HepG2 (cell line): ENCODE results near the gene SNU13. TPM values are rescaled to one million over a fixed set of nuclear protein-coding genes. Genes with fewer than 3 reads are reported as not detected.

Experiments used
- CHD4 ChIP-seq: fragments of 200-600 bp; sonication (generic); IDR thresholded peaks from 2 replicates; pipeline ENCODE4 v1.7.0; 2017; ENCODE audit warnings: mild to moderate bottlenecking, low read length, borderline replicate concordance
- ETS1 ChIP-seq: sonication (generic); formaldehyde crosslinking; IDR thresholded peaks from 2 replicates; pipeline ENCODE4 v1.4.0; 2020; ENCODE audit warnings: missing genetic modification reagents
- FOXM1 ChIP-seq: sonication (generic); formaldehyde crosslinking; IDR thresholded peaks from 2 replicates; pipeline ENCODE4 v1.5.0; 2020; ENCODE audit warnings: missing genetic modification reagents
- GTF3A ChIP-seq: sonication (generic); formaldehyde crosslinking; conservative IDR thresholded peaks from 2 replicates; pipeline ENCODE4 v1.4.0; 2020; ENCODE audit warnings: mild to moderate bottlenecking, missing genetic modification reagents
- HNRNPH1 ChIP-seq: fragments of 200-400 bp; formaldehyde crosslinking; optimal IDR thresholded peaks from 2 replicates; pipeline ENCODE3; 2017; ENCODE audit warnings: mild to moderate bottlenecking, low read depth, low read length
- MEIS1 ChIP-seq: sonication (generic); formaldehyde crosslinking; IDR thresholded peaks from 2 replicates; pipeline ENCODE4 v1.9.0; 2021; ENCODE audit warnings: mild to moderate bottlenecking, missing genetic modification reagents, moderate library complexity, borderline replicate concordance
- MLX ChIP-seq: IDR thresholded peaks from 2 replicates; pipeline ENCODE4 v1.6.1; 2016
- MXD1 ChIP-seq: sonication (generic); formaldehyde crosslinking; IDR thresholded peaks from 2 replicates; pipeline ENCODE4 v1.4.0; 2020; ENCODE audit warnings: mild to moderate bottlenecking, missing genetic modification reagents
- NCOR1 ChIP-seq: fragments of 200-600 bp; sonication (generic); IDR thresholded peaks from 2 replicates; pipeline ENCODE4 v1.7.0; 2017; ENCODE audit warnings: antibody characterized with exemption, low read length, borderline replicate concordance
- PAWR ChIP-seq: sonication (generic); formaldehyde crosslinking; IDR thresholded peaks from 2 replicates; pipeline ENCODE4 v1.4.0; 2020; ENCODE audit warnings: missing genetic modification reagents, mild to moderate bottlenecking, borderline replicate concordance
- POLR2G ChIP-seq: fragments of 200-400 bp; formaldehyde crosslinking; IDR thresholded peaks from 2 replicates; pipeline ENCODE4 v1.6.1; 2018; ENCODE audit warnings: mild to moderate bottlenecking, low read depth, low read length, moderate library complexity
- SP140L ChIP-seq: sonication (generic); formaldehyde crosslinking; IDR thresholded peaks from 2 replicates; pipeline ENCODE4 v1.4.0; 2020; ENCODE audit warnings: missing genetic modification reagents, borderline replicate concordance
- SP4 ChIP-seq: sonication (generic); formaldehyde crosslinking; IDR thresholded peaks from 2 replicates; pipeline ENCODE4 v1.8.1; 2023; ENCODE audit warnings: mild to moderate bottlenecking, missing genetic modification reagents
- YEATS4 ChIP-seq: sonication (generic); formaldehyde crosslinking; IDR thresholded peaks from 2 replicates; pipeline ENCODE4 v1.4.0; 2020; ENCODE audit warnings: missing genetic modification reagents, borderline replicate concordance
- ZFAT ChIP-seq: sonication (generic); formaldehyde crosslinking; conservative IDR thresholded peaks from 2 replicates; pipeline ENCODE4 v1.8.1; 2023; ENCODE audit warnings: missing genetic modification reagents, inconsistent platforms
- ZFP82 ChIP-seq: sonication (generic); formaldehyde crosslinking; IDR thresholded peaks from 2 replicates; pipeline ENCODE4 v1.5.1; 2020; ENCODE audit warnings: mild to moderate bottlenecking, missing genetic modification reagents, borderline replicate concordance
- ZNF343 ChIP-seq: sonication (generic); formaldehyde crosslinking; IDR thresholded peaks from 2 replicates; pipeline ENCODE4 v1.4.0; 2020; ENCODE audit warnings: mild to moderate bottlenecking, missing genetic modification reagents
- ZNF44 ChIP-seq: sonication (generic); formaldehyde crosslinking; IDR thresholded peaks from 2 replicates; pipeline ENCODE4 v1.5.1; 2020; ENCODE audit warnings: mild to moderate bottlenecking, missing genetic modification reagents
- ZNF468 ChIP-seq: sonication (generic); formaldehyde crosslinking; IDR thresholded peaks from 2 replicates; pipeline ENCODE4 v1.8.0; 2022; ENCODE audit warnings: mild to moderate bottlenecking, moderate library complexity, missing genetic modification reagents
- polyA plus RNA-seq, 8 experiments: library from polyadenylated mRNA; depleted of rRNA in 3 of 8; stranded (reverse) in 7 of 8; unstranded in 1 of 8; fragments of >200 nt; fragmentation: Illumina TruSeq in 4 of 8; extraction: Trizol in 4 of 8; gene quantifications; 2 replicates each; pipeline versions ENCODE4 v1.2.1 to v1.2.3, GENCODE V29; 2011 to 2016; ENCODE audit warnings: low read depth in 4 of 8, missing spikeins in 1 of 8, mixed read lengths in 1 of 8; ENCODE audit not compliant: insufficient read depth in 1 of 8
- total RNA-seq, 5 experiments: library from RNA; depleted of rRNA; stranded (reverse); fragments of >200 nt; fragmentation: Illumina TruSeq; extraction: Trizol; gene quantifications; 2 replicates each; pipeline ENCODE4 v1.2.3, GENCODE V29; 2016; ENCODE audit warnings: low read depth in 1 of 5
- TF ChIP-seq, protein P1 (sequence below): sonication (generic); formaldehyde crosslinking; IDR thresholded peaks from 2 replicates; pipeline ENCODE4 v1.4.0; 2020; ENCODE audit warnings: missing genetic modification reagents
- TF ChIP-seq, protein P2 (sequence below): sonication (generic); formaldehyde crosslinking; IDR thresholded peaks from 2 replicates; pipeline ENCODE4 v1.9.0; 2021; ENCODE audit warnings: missing genetic modification reagents, mild to moderate bottlenecking, borderline replicate concordance
- TF ChIP-seq, protein P3 (sequence below), 2 experiments: fragments of 450-650 bp in 1 of 2; sonication (generic) in 1 of 2; formaldehyde crosslinking; IDR thresholded peaks; 2 replicates each; pipeline versions ENCODE4 v1.5.0 to v1.8.0; 2020 to 2022; ENCODE audit warnings: mild to moderate bottlenecking in 1 of 2, missing genetic modification reagents in 1 of 2

Gene SNU13
- total and polyA plus RNA-seq, 2 of the 13 experiments (the other 11 are each of a cell fraction or from before 2014, with no cell fraction given) = 203 to 287 TPM

DNA sequence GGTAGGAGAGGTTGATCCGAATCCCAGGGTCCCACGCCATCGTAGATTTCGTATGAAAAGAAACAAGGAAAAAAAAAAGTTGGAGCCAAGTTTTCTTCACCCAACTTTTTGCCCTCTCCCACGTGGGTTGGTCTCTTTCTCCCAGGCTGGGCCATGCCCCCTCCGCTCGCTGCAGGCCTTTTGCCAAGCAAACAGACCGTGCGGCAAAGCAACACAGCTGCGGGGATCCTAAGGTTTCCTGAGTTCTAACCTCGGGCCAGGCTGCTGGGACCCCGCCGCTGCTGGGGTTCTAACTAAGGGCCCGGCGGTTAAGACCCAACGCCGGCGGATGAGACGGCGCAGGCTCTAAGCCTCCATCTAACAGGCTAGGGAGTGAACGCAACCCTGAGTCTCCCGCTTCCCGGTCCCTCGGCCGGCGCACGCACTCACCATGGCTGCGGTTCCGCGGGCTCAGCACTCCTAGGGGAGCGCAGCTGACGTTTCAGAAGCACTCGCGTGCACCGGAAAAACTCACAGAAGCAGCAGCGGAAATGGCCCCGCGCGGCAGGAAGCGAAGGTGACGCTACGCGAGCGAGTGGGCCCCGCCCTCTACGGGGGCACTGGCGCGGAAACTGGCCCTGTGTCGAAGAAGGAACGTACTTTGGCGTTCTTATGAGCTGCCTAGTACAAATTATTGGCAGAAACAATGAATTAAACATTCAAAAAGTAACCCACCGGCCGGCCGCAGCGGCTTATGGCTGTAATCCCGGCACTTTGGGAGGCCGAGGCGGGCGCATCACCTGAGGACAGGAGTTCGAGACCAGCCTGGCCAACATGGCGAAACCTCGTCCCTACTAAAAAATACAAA lies at the start of gene SNU13 (continued):
- TF ChIP-seq FOXM1 (CRISPR knock-in tag) (no peak), ETS1 (CRISPR knock-in tag) (no peak), HNRNPH1 (no peak), ZFP82 (CRISPR knock-in tag) (0 out of 2 replicates have a peak, but pooled peaks have one; percentile 67), YEATS4 (CRISPR knock-in tag) (peak; percentile 73), ZFAT (CRISPR knock-in tag) (no peak), GTF3A (CRISPR knock-in tag) (no peak; the same call in 1 of the 2 replicates), SP4 (peak; percentile 58; the same call in 1 of the 2 replicates), PAWR (no peak), MXD1 (CRISPR knock-in tag) (peak; percentile 91; the same call in 1 of the 2 replicates), ZNF343 (CRISPR knock-in tag) (no peak; the same call in 1 of the 2 replicates), ZNF468 (CRISPR knock-in tag) (no peak), SP140L (CRISPR knock-in tag) (no peak), ZNF44 (CRISPR knock-in tag) (no peak), CHD4 (0 out of 2 replicates have a peak, but pooled peaks have one; percentile 36), POLR2G (peak; percentile 94), MEIS1 (CRISPR knock-in tag) (peak; percentile 42; the same call in 1 of the 2 replicates), NCOR1 (no peak; the same call in 1 of the 2 replicates), MLX (CRISPR knock-in tag) (no peak)
- TF ChIP-seq, protein P1, sequence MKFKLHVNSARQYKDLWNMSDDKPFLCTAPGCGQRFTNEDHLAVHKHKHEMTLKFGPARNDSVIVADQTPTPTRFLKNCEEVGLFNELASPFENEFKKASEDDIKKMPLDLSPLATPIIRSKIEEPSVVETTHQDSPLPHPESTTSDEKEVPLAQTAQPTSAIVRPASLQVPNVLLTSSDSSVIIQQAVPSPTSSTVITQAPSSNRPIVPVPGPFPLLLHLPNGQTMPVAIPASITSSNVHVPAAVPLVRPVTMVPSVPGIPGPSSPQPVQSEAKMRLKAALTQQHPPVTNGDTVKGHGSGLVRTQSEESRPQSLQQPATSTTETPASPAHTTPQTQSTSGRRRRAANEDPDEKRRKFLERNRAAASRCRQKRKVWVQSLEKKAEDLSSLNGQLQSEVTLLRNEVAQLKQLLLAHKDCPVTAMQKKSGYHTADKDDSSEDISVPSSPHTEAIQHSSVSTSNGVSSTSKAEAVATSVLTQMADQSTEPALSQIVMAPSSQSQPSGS = peak; percentile 78; the same call in 1 of the 2 replicates
- TF ChIP-seq, protein P2, sequence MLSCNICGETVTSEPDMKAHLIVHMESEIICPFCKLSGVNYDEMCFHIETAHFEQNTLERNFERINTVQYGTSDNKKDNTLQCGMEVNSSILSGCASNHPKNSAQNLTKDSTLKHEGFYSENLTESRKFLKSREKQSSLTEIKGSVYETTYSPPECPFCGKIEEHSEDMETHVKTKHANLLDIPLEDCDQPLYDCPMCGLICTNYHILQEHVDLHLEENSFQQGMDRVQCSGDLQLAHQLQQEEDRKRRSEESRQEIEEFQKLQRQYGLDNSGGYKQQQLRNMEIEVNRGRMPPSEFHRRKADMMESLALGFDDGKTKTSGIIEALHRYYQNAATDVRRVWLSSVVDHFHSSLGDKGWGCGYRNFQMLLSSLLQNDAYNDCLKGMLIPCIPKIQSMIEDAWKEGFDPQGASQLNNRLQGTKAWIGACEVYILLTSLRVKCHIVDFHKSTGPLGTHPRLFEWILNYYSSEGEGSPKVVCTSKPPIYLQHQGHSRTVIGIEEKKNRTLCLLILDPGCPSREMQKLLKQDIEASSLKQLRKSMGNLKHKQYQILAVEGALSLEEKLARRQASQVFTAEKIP (CRISPR knock-in tag) = no peak
- TF ChIP-seq, protein P3, sequence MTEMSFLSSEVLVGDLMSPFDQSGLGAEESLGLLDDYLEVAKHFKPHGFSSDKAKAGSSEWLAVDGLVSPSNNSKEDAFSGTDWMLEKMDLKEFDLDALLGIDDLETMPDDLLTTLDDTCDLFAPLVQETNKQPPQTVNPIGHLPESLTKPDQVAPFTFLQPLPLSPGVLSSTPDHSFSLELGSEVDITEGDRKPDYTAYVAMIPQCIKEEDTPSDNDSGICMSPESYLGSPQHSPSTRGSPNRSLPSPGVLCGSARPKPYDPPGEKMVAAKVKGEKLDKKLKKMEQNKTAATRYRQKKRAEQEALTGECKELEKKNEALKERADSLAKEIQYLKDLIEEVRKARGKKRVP (CRISPR knock-in tag; IDR thresholded peaks at IDR 0.05) = peak in 1 of 2 experiments; percentile 29; a peak in 1 of 4 replicates
